Fibroblast of lung (primary cell): Measurements from ENCODE around the gene NDUFS8. TPM values are rescaled to one million over a fixed set of nuclear protein-coding genes. Genes with fewer than 3 reads are reported as not detected.

Source experiments
- DNase-seq, 2 donors: peaks; one replicate each; pipeline versions ENCODE4 v3.0.0 to v3.0.0-alpha.2; 2010; ENCODE audit warnings: low read depth in 2 of 2
- H2AFZ ChIP-seq: 2 replicates; pipeline ENCODE4 v1.5.1; 2012; ENCODE audit warnings: low read length, control low read depth, inconsistent platforms
- H3K27ac ChIP-seq: 2 replicates; pipeline ENCODE4 v1.5.1; 2011; ENCODE audit warnings: low read length, control low read depth; ENCODE audit not compliant: insufficient read depth
- H3K27me3 ChIP-seq: 2 replicates; pipeline ENCODE4 v1.5.1; 2011; ENCODE audit warnings: mild to moderate bottlenecking, low read length; ENCODE audit not compliant: control insufficient read depth, insufficient read depth
- H3K36me3 ChIP-seq: 2 replicates; pipeline ENCODE4 v1.5.1; 2011; ENCODE audit warnings: low read length; ENCODE audit not compliant: control insufficient read depth, insufficient read depth
- H3K4me1 ChIP-seq: 2 replicates; pipeline ENCODE4 v1.5.1; 2011; ENCODE audit warnings: low read length; ENCODE audit not compliant: control insufficient read depth, insufficient read depth; ENCODE audit errors: extremely low read depth
- H3K4me2 ChIP-seq: 2 replicates; pipeline ENCODE4 v1.5.1; 2011; ENCODE audit warnings: low read length, control low read depth; ENCODE audit not compliant: insufficient read depth; ENCODE audit errors: extremely low read depth
- H3K4me3 ChIP-seq, 4 experiments: fragments of 200-600 bp in 1 of 4; sonication (generic) in 1 of 4; replicated peaks in 1 of 4; 2 replicates each; pipeline ENCODE4 v1.5.1; 2011 to 2016; ENCODE audit warnings: low read length in 4 of 4, low read depth in 3 of 4, mild to moderate bottlenecking in 3 of 4, control low read depth in 2 of 4, inconsistent platforms in 1 of 4, mixed read lengths in 1 of 4; ENCODE audit not compliant: insufficient read depth in 1 of 4; ENCODE audit errors: control extremely low read depth in 1 of 4
- H3K79me2 ChIP-seq: 2 replicates; pipeline ENCODE4 v1.5.1; 2012; ENCODE audit warnings: mild to moderate bottlenecking, low read length, inconsistent platforms; ENCODE audit not compliant: control insufficient read depth, insufficient read depth
- H3K9ac ChIP-seq: 2 replicates; pipeline ENCODE4 v1.5.1; 2011; ENCODE audit warnings: mild to moderate bottlenecking, low read length, control low read depth; ENCODE audit not compliant: insufficient read depth
- H3K9me3 ChIP-seq: 2 replicates; pipeline ENCODE4 v1.5.1; 2012; ENCODE audit warnings: low read depth, low read length; ENCODE audit not compliant: control insufficient read depth, insufficient read depth
- H4K20me1 ChIP-seq: 2 replicates; pipeline ENCODE4 v1.5.1; 2011; ENCODE audit warnings: low read length; ENCODE audit not compliant: control insufficient read depth, insufficient read depth; ENCODE audit errors: extremely low read depth
- EZH2 ChIP-seq: IDR thresholded peaks from 2 replicates; pipeline ENCODE4 v1.5.1; 2012; ENCODE audit warnings: low read length, control low read depth, mild to moderate bottlenecking; ENCODE audit errors: missing control alignments
- polyA plus RNA-seq, 2 donors: library from polyadenylated mRNA; depleted of rRNA in 1 of 2; stranded (reverse) in 1 of 2; unstranded in 1 of 2; fragments of >200 nt; gene quantifications; 2 replicates each; pipeline ENCODE4 v1.2.1, GENCODE V29; 2011 to 2012; ENCODE audit warnings: missing spikeins in 1 of 2
- total RNA-seq: library from RNA; depleted of rRNA; stranded (reverse); fragments of >200 nt; gene quantifications from 2 replicates; pipeline ENCODE4 v1.2.1, GENCODE V29; 2014
- TF ChIP-seq, protein P1 (sequence below), 2 donors: IDR thresholded peaks in 1 of 2; conservative IDR thresholded peaks in 1 of 2; 1 replicate in 1 of 2; 2 replicates in 1 of 2; pipeline ENCODE4 v1.5.1; 2011 to 2012; ENCODE audit warnings: low read length in 2 of 2, control low read depth in 1 of 2, inconsistent platforms in 1 of 2, low read depth in 1 of 2, mild to moderate bottlenecking in 1 of 2

NDUFS8 gene
- total and polyA plus RNA-seq, 2 donors (not counting 1 experiment from before 2014, with no cell fraction given), result 36.3 to 148 TPM

- no peaks in the 10 kb centered on the region for H4K20me1 ChIP-seq
- peak overlapping the region; percentile 79 for H3K9ac ChIP-seq
- no peaks in the 10 kb centered on the region for H3K9me3 ChIP-seq
- H3K36me3 ChIP-seq, result peaks cover 27% of the 10 kb centered on the region
- TF ChIP-seq, protein P1, sequence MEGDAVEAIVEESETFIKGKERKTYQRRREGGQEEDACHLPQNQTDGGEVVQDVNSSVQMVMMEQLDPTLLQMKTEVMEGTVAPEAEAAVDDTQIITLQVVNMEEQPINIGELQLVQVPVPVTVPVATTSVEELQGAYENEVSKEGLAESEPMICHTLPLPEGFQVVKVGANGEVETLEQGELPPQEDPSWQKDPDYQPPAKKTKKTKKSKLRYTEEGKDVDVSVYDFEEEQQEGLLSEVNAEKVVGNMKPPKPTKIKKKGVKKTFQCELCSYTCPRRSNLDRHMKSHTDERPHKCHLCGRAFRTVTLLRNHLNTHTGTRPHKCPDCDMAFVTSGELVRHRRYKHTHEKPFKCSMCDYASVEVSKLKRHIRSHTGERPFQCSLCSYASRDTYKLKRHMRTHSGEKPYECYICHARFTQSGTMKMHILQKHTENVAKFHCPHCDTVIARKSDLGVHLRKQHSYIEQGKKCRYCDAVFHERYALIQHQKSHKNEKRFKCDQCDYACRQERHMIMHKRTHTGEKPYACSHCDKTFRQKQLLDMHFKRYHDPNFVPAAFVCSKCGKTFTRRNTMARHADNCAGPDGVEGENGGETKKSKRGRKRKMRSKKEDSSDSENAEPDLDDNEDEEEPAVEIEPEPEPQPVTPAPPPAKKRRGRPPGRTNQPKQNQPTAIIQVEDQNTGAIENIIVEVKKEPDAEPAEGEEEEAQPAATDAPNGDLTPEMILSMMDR (conservative IDR thresholded peaks at IDR 0.05 in 1 of 2, IDR thresholded peaks at IDR 0.05 in 1 of 2; ENCODE audit: low read depth in 1 of 2, low read length in 2 of 2), result no peak
- no peak for TF ChIP-seq EZH2
- H3K79me2 ChIP-seq, result peaks cover 26% of the 10 kb centered on the region
- peak overlapping the region; percentile 73 for H3K4me2 ChIP-seq
- H3K4me3 ChIP-seq, result peak overlapping the region; percentile 47 to 88 (median 80)
- H3K4me1 ChIP-seq, result peaks cover 8% of the 10 kb centered on the region
- no peak overlapping the region for H2AFZ ChIP-seq
- H3K27me3 ChIP-seq, result no peaks in the 10 kb centered on the region
- peak overlapping the region; percentile 70 for H3K27ac ChIP-seq
- DNase-seq, result peak; percentile 59 to 69
Observed at GRCh38 chr11:68040101-68040956, 9.8 kb downstream of the NDUFS8 start.

DNA sequence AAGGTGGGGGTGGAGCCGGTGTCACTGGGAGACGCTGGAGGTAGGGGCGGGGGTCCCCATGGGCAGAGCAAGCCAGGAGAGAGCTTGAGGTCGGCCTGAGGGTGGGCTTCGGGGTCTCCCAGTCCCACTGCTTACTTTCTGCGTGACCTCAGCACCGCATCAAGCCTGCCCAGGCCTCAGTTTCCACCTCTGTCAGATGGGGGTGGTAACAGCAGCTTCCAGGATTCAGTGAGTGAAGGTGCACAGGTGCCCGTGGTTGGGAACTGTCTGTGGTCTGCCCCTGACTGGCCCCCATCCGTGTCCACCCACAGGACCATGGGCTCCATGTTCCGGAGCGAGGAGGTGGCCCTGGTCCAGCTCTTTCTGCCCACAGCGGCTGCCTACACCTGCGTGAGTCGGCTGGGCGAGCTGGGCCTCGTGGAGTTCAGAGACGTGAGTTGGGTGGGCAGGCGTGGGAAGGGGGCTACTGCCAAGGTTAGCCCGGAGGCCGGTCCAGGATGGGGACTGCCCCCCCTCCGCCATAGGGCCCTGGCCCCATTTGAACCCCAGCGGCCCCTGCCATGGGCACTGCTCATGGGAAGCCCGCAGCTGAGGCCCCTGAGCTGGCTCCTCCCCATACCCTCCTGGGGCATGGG lies 10.6 kb downstream of the NDUFS8 start:
- DNase-seq, result no peak
- Histone ChIP-seq H3K4me1 (peaks cover 8% of the 10 kb centered on the region), H3K79me2 (peaks cover 26% of the 10 kb centered on the region), H3K36me3 (peaks cover 30% of the 10 kb centered on the region), H3K4me3 (peak overlapping the region; percentile 47 to 88 (median 80)), H3K27ac (peak overlapping the region; percentile 70), H3K9me3 (no peaks in the 10 kb centered on the region), H4K20me1 (no peaks in the 10 kb centered on the region), H3K4me2 (peak overlapping the region; percentile 73), H3K9ac (peak overlapping the region; percentile 79), H3K27me3 (no peaks in the 10 kb centered on the region), H2AFZ (no peak overlapping the region)
- TF ChIP-seq, protein P1 (conservative IDR thresholded peaks at IDR 0.05 in 1 of 2, IDR thresholded peaks at IDR 0.05 in 1 of 2; ENCODE audit: low read depth in 1 of 2, low read length in 2 of 2), result no peak
- no peak for TF ChIP-seq EZH2

DNA sequence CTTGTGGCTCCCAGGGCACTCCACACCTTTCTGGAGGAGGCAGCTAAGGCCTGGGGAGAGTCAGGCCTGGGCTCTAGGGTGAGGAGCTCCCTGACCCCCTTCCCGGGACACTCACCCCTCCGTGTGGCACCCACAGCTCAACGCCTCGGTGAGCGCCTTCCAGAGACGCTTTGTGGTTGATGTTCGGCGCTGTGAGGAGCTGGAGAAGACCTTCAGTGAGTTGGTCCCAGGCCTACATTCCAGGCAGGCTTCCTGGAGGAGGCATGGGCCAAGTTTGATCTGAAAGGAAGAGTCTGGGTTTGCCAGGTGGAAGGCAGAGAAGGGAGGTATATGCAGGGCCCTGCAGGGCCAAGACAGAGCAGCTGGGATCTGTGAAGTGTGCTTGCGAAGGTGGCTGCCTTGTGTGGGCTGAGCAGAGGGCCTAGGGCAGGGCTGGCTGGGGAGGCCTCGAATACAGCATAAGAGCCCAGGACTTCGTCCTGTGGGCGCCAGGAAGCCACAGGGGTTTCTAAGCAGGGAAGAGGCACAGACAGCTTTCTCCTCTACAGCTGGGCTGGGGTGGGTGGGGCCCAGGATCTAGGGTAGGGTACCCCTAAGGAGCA lies 11.2 kb downstream of the NDUFS8 start:
- Histone ChIP-seq H2AFZ (no peak overlapping the region), H3K27ac (no peak overlapping the region)

More for the DNA sequence above, 11.2 kb downstream of the NDUFS8 start:
- Histone ChIP-seq H3K9ac (no peak overlapping the region), H3K36me3 (peaks cover 28% of the 10 kb centered on the region), H4K20me1 (no peaks in the 10 kb centered on the region), H3K4me1 (peaks cover 8% of the 10 kb centered on the region), H3K79me2 (peaks cover 26% of the 10 kb centered on the region), H3K4me3 (no peak overlapping the region), H3K4me2 (no peak overlapping the region), H3K27me3 (no peaks in the 10 kb centered on the region), H3K9me3 (no peaks in the 10 kb centered on the region)
- TF ChIP-seq, protein P1 (conservative IDR thresholded peaks at IDR 0.05 in 1 of 2, IDR thresholded peaks at IDR 0.05 in 1 of 2; ENCODE audit: low read depth in 1 of 2, low read length in 2 of 2), result no peak
- no peak for TF ChIP-seq EZH2
- DNase-seq, result no peak
